ENCODE measurements around the gene AUTS2.
A peak's percentile ranks its signal among the peaks of the same experiment; 100 is the strongest.

AUTS2 gene

DNA sequence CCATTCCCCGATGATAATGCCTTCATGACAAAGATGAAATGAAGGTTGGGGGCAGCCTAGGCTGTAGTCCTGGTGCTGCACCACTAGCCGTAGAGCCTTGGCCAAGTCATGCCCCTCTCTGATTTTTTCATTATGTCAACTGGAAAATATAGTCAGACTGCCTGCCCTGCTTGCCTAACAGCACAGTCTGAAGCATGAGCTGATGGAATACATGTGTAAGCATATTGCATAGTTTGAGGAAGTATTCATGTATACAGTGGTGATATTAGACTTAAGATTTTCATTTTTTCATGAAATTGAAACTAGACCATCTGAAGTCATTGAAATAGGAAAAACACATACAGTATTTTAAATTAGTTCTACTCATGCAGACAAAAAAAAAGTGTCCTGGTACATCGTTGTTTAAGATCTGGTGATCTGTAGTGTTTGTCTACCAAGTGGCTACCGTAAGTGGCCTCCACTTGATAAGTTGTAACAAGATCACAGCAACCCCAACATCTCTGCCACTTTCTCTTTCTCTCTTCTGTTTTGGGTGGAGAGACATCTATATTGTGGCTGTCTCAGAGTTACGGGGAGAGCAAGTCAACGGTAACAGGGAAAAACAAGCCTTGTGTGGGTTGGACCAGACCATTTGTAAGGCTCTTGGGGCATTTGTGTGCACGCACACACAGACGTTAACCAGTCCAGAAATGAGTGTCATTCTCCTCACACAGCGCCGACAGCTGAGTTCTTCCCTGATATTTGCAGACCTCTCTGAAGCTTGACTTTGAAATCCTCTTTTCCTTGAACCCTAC, 817.1 kb downstream of the AUTS2 start:
- DNase-seq, result no peak

DNA sequence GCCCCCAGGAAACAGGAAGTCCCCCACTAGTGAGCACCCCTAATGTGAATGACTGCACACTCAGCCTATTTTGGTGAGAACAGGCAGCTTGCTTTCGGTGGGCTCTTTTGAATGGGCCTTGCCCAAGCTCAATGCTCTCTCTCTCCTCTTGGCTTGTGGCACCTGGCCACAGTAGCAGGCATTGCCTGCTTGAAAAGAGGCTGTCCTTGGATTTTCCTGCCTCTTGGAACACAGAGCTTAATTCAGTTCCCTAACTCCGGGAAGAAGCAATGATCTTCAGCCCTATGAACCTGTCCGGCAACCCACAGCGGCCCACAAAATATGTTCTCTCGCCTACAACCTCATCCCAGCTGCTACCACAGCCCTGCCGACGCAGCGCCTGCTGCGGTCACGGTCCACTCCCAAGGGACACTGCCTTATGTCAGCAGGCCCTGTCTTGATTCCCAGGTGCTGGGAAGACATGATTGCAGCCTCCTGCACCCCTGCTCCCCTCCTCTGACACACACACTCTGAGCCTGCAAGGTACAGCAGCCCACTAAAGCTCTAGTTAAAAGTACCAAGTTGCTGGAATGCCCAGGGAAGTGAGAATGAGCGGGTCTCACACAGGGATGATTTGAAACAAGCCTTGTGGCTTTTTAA, 818.2 kb downstream of the AUTS2 start:
- no peak for DNase-seq

DNA sequence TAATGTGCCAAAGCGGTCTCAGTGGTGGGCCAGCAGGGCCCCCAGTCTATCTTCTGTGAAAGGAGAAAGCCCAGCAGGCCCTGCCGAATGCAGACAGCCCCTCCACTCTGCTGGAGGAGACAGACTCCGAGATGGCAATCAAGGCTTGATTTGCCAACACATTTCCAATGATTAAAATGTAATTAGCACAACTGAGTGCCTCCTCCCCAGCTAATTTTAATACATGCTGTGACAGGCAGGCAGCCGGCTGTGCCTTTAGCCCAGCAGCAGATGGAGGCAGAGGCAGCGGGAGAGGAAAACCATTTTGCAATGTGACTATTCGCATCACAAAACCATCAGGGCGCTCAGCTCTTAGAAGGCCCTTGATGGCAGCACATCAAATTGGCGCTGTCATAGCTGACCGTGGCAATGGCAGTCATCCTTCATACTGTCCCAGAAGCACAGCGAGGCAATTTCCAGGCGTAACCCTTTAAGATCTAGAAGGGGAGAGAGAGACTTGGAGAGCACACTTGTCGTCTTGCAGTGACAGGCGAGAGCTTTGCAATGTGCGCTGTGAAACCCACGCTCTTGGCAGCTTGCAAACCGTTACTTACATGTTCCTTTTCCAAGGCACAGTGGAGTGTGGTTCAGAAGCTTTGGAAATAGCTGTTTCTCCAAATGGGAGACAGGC, 818.8 kb downstream of the AUTS2 start:
- no peak for DNase-seq

DNA sequence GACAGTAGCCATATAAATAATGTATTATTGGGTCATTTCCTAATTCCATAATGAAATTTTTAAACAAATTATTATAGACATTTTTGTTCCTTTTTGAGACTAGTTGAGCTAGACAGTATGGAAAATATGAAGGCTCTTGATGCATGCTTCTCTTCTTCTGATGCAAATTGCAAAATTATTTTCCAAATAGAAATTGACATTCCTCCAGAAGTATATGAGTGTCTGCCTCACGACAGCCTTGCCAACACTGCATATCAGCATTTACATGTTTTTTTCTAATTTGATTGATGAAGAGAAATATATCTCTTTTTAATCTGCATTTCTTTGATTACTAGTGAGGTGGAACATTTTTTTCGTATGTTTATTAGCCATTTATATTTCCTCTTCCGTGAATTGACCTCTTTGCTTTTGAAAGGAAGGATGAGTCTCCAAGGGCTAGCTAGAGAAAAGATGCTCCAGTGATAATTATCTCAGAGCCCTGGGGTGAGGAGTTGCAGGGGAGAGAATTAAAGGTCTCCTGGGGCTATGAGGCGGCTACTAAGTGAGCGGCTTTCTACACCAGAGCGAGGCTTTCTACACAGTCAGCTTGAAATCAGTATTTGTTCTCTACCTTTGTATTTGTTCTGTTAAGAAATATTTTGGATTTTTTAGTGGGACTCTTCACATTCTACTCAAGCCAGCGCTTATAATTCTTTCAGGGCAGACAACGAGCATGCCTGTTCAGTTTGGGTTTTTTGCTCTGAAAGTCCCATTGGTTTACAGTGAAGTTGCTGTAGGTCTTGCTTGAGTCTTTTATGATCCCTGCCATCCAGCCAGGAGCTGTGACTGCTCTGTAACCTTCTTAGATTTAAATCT, 821.5 kb downstream of the AUTS2 start:
- no peak for DNase-seq

DNA sequence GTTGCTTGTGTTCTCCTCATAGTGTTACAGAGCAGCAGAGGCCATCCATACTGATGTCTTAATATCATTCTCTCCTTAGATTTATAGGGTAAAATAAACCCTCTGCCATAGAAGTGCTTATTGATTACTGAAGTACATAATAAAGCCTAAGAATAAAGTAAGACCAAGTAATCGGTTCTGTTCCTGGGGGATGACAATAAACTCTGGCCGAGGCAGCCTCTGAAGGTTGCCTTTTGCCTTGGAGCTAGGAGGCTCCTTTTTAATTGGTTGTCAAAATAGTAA, 822.0 kb downstream of the AUTS2 start:
- no peak for DNase-seq

DNA sequence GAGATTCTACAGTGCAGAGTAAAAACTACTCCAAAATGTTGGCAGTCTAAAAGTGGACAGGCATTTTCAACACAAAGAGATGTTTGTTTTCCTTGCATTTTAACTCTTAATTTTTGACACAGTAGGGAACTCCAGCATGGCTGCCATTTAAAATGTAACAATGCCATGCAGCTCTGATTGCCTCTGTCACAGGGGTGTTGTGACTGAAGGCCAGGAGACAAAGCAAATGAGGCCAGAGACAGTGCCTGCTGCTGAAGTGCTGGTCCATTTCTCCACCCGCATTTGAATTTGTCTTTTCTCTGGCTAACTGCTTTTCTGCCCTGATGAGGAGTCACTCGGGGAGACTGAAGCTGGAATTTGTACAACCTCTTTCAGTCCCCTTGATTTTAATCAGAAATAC, 823.0 kb downstream of the AUTS2 start:
- DNase-seq, result no peak

DNA sequence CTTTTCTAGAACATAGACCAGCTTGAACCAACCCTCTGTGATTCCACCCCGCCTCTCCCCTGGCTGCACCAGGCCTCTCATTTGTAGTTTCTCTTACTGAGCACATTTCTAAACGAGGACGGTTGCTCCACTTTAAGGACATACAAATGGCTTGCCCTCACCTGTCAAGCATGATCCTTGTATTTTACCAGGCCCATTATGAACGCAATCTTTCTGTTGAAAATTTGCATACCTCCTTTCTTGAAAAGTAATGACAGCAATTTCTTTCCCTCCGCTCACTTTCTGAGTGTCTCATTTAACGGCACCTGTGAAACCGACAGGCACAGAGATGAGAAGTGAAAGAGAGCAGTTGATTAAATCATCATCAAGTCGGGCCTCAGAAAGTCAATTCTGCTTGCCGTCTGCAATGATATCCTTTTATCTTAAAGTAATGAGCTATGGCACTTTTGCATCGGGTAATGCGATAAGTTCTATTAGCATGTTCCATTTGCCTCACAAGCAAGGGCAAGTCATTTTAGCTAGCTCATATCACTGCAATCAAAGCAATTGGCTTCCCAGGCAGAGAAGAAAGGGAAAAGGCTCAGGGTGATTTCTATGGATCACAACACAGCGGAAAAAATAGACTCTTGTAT, 828.1 kb downstream of the AUTS2 start:
- no peak for DNase-seq

DNA sequence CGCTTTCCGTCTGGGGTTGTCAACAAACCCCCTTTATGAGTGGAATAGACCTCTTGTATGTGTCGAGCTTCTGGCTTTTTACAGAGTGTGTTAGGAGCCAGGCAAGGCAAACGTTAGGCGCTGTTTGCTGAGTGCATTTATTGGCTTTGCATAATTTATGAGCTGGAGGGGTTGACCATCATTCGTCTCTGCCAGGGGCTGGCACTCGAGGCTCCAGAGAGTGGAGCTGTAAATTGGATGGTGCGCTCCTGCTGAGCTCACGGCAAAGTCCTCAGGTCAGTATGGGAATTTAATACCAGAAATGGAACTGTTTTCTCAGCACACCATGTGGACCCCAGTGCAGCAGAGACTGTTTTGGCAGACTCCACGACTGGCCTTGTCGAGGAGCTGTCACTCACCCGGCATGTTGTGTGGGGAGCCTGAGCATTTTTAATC, 834.3 kb downstream of the AUTS2 start:
- DNase-seq, result no peak

DNA sequence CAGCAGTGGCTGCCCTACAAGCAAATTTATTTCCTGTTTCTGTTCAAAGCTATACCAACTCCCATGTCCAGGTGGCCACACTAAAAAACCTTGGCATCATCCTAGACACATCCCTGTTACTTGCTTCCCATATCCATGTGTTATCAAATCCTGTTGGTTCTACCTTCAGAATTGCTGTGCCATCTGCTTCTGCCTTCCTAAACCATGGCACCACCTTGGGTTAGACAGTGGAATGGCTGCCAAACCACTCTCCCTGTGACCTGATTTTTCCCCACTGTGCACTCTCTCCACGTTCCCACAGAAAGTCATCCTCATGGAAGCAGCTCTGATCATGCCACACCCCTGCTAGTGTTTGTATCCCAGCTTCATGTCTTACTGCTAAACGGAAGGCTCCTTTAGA, 836.1 kb downstream of the AUTS2 start:
- DNase-seq, result peak; percentile 33

DNA sequence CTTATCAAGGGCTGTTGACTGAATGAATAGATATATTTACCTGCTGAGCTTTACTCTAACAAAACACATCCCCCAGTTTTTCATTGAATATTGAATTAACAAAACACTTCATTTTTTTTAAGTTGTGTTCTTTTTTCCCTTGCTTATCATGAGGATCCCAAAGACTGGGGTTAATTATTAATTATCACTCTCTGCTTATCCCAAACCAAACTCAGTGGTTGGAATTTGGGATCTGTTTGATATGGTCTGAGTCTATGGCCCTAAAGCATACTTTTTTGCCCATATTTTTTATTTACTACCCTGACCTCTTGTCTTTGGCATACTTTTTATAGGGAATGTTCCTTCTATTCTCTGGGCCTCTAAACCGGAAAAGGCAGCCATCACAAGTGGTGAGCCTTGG, 836.5 kb downstream of the AUTS2 start:
- no peak for DNase-seq

DNA sequence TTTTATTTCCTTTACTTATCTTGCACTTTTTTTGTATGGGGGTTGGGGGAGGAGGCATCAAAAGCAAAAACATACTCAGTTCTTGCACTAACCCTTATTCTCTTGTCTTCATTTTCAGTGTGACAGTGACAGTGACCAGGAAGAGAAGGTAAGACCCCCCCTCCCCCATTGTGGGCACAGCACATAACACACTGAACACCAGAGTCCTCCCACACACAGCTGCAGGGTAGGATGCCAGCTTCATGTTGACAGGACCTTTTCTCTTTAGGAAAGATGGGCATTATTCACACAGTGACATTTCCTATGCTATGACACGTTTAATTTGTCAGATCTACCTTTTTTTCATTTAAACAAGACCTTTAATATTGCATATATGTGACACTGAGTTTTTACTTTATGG, 837.4 kb downstream of the AUTS2 start:
- DNase-seq, result no peak

DNA sequence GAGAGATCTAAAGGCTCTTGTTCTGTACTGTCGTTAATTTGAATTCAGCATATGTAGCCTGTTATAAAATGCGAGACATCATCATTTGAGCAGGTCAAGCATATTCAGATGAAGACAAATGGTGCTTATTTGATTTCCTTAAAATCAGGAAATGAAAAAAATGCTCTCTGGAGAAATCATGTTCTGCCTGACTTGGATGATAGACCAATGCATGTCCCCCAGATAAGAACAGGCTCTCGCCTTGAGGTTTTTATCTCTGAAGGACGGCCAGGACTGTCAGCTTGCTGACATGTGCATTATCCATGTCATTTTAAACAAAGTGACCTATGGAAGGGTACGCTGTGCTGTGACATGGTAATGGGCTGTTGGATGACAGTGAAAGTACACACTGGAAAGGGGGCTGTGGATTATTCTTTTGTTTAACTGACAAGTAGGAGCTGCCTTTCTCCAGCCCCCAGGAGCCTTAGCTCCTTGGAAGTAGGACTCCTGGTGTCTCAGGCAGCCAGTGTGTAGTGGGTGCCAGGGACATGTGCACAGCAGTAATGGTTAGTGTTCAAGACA, 838.6 kb downstream of the AUTS2 start:
- no peak for DNase-seq

DNA sequence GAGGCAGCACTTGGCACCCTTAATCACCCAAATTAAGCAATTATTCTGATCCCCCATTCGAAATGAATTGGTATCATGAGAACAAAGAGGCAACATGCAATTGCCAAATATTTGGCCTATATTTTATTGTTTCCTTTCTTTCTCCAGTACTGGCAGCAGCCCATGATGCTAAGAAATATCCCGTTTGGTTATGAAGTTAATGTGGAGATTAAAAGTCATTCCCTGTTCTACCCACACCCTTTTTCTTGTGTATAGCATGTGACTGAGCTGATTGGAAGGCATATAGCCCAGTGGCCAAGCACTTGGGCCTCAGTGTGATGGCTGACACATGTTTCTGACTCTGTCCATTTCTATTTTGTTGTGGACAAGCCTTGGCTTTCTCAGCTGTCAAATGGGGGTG, 841.4 kb downstream of the AUTS2 start:
- no peak for DNase-seq

DNA sequence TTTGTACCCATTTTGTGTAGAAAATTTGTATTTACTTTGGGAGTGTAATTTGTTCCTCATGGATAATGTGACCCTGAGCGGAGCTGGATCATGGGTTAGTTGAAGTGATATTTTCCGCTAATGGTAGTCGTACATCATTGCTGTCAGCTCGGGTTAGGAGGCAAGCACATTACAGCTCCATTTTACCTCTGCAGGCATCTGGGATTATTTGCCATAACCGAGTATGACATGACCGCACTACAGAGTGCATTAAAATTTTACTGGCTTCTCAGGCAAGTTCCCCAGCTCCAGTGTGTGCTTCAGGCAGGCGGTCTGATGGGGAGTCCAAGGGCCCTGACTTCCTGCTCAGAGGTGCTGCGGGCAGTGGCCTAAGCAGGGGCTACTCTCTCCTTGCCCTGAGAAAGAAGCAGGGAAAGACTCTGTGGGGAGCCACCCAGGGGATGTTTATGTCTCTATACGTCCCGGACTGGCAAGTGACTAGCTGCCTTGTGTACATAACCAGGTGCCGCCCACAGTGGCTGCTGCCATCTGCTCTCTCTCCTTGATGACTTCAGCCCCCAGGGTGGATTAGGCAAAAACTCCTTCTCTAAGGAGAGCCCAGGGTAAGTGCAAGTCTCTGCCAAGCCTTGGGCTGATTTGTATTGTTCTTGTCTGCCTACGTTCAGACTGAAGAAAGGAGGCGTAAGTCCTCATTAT, 848.3 kb downstream of the AUTS2 start:
- DNase-seq, result no peak

DNA sequence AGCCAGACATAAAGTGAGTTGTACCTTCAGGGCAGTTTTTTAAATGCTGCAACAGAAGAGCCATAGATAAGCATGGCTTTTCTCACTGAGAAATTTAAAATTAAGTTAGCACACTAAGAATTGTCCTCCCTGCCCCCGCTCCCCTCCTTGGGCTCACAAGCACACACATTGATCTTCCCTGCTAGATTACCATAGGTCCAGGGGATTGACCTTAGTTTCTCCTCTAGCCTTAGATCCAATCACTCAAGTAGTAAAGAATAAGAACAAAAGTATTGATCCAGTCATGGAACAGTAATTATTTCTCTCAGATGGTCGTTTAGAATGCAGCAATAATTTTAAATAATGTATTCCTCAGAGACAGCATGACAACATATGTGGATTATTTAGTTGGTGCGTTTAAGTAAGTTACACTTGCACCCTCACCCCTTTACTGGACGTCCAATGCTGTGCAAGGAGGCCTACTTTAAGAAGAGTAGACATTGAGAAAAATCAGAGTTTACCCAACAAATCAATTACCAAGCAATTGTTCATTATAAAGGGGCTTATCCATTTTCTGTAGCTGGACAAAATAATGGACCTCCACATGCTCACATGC, 850.1 kb downstream of the AUTS2 start:
- DNase-seq, result no peak

DNA sequence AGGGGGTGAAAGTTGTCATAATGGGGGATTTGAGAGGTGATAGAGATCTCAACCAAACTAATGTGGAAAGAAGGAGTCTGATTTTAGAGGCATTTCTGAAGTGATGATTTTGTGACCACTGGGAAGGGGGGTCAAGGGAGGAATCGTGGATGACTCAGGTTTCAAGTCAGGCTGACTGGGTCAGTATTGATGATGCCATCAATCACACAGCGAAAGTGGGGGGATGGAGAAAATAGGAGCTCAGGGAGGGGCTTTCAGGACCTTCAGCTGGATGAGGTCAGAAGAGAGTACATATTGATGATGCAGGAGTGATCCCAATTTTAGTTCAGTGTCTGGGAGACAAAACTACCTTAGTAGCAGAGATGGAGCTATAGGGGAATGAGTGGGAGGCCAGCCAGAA, 852.5 kb downstream of the AUTS2 start:
- DNase-seq, result no peak

DNA sequence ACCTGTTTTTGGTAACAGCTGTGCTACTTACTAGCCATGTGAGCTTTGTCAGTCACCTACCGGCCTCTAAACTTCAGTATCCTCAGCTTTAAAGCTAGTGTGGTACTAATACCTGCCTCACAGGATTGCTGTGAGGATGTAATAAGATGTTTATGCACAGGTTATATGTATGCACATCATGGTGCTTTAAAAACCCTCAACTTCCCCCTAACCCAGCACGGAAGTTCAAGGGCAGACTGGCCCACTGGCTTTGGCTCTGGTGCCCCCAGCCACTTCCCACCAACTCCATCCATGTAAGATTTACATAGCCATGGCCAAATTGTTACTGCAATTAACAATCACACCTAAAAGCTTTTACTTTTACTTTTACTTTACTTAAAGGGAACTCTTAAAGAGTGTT, 857.6 kb downstream of the AUTS2 start:
- no peak for DNase-seq

DNA sequence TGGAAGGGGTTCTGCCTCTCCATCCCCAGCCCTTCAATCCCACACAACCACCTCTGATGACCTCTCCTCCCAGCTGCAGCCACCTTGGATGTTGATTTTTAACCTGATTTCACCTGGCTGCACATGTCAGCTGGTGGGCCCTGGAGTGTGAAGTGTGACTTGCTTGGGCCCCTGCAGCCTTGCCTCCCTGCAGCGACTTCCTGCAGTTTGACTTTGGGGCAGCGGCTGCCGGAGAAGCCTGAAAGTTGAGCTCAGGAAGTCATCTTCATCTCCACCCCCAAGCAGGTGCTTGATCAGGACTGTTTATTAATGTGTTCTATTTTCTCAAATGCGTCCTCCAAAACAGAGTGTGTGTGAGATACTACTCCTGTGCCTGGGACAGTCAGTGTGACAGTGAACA, 858.4 kb downstream of the AUTS2 start:
- no peak for DNase-seq

DNA sequence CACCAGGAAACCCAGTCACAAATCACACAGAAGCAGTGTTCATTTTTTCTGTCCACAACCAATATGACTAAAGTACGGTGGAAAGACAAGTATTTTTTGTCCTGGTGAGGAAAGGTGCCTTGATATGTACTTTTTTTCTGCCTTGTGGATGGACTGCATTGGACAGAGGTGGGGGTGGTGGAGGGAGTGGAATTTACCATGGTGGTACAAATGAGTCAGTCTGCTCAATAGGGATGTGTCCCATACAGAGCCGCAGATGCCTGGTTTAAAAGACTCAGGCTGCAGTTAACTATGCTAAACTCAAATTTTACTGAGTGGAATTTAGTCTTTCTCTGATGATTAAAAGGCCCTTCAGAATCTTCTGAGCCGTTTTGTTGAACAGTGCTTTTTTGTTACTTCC, 859.2 kb downstream of the AUTS2 start:
- DNase-seq, result no peak

DNA sequence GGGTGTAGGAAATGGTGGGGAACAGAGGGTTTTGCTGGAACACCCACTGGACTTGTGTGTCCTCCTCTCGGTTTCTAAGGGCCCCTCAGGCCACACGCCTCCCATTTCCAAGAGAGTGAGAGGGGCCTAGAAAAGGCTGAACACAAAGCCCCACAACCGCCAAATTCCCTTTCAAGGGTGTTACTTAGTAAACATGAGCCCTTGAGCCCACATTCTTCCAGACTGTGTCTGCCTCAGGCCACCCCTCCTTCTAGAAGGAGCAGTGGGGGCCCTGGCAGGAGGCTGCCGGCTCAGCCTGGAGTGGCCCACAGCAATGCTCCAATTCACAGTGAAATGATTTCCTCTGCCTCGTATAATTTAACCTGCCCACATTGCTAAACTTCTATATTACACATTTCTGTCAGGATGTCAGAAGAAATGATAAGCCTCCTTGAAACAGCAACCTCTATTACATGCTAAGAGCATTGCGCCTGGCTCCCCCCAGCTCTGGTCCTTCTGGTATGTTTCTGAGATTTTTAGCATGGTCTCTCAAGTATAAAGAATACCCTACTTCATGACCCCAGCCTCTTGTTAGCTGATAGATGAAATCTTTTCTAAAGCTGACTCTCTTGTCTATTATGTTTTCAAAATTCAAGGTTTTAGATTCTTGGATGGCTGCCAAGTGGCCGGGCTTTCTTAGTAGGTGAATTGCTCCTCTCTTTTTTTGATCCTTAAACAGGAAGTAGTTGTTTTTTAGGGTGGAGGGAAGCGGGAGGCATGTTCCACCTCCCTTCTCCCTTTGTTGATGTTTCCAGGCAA, 859.8 kb downstream of the AUTS2 start:
- peak; percentile 8 for DNase-seq

DNA sequence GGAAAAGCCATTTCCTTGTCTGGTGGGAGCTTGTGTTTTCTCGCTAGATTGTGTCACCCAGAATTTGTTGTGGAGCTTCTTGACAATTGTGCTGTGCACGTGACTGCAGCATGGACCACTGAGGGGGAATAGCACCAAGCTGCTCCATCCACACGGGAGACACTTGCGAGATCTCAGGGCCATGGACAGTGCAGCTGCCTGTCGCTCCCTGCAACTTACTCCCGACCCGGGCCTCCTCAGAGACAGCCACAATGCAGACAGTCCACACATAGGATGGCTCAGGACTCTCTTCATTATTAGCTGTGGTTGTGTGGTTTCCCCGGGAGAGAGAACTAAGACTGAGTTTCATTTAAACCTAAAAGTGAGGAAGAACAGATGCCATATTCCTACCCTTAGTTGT, 860.5 kb downstream of the AUTS2 start:
- DNase-seq, result no peak
